Epithelial cell of esophagus (primary cell): ENCODE measurements around the gene HS6ST2.
"Not testable (repeated sequence)": the region's sequence is repeated elsewhere in the genome, so short reads cannot be mapped to it uniquely, and the experiment has no call there.

ENCODE experiments used
- DNase-seq: peaks from one replicate; pipeline ENCODE4 v3.0.0; 2010; ENCODE audit warnings: low read depth
- H3K4me3 ChIP-seq: 2 replicates; pipeline ENCODE4 v1.5.1; 2011; ENCODE audit warnings: mild to moderate bottlenecking, low read length, control low read depth
- CTCF ChIP-seq: IDR thresholded peaks from 2 replicates; pipeline ENCODE4 v1.5.1; 2011; ENCODE audit warnings: low read depth, mild to moderate bottlenecking, low read length, control low read depth, inconsistent platforms; ENCODE audit not compliant: insufficient read depth; ENCODE audit errors: missing control alignments

HS6ST2 gene

DNA sequence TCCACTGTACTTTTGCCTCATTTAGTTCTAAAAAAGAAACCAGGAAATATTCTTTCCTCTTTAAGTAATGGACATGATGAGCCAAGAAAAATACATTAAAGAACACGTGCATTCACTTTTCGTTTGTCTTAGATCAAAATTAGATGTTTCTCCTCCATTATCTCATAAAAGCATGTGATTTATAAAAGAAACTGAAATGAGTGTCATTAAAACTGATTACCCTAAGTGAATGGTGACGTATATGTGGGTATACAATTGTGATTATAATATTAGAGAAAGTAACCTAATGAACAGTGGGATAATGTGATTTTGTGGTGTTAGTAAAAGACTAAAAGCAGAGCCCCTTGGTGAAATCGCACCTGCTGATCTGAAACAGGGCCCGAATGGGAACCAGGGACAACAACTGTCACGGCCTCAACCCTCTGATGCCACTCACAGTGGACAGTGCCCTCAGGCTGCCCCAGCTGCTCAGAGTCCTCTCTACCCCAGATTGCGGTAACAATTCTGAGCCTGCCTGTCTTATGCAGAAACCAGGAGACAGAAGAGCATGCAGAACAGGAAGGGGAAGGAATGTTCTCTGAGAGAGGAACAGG is 25.7 kb upstream of the HS6ST2 start:
- no peak overlapping the region for H3K4me3 ChIP-seq
- TF ChIP-seq CTCF, result no peak
- DNase-seq, result no peak

- H3K4me3 ChIP-seq, result no peak overlapping the region
- DNase-seq, result no peak
- no peak for TF ChIP-seq CTCF
Observed at GRCh38 chrX:132983496-132983895, 25.1 kb upstream of the HS6ST2 start.

DNA sequence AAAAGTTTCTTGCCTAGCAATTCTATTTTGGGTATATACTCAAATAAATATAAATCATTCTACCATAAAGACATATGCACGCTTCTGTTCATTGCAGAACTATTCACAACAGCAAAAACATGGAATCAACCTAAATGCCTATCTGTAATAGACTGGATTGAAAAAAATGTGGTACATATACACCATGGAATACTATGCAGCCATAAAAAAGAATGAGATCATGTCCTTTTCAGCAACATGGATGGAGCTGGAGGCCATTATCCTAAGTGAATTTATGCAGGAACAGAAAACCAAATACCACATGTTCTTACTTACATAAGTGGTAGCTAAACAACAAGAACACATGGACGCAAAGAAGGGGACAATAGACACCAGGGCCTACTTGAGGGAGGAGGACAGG is 21.6 kb upstream of the HS6ST2 start:
- H3K4me3 ChIP-seq, DNase-seq: not testable (repeated sequence)

DNA sequence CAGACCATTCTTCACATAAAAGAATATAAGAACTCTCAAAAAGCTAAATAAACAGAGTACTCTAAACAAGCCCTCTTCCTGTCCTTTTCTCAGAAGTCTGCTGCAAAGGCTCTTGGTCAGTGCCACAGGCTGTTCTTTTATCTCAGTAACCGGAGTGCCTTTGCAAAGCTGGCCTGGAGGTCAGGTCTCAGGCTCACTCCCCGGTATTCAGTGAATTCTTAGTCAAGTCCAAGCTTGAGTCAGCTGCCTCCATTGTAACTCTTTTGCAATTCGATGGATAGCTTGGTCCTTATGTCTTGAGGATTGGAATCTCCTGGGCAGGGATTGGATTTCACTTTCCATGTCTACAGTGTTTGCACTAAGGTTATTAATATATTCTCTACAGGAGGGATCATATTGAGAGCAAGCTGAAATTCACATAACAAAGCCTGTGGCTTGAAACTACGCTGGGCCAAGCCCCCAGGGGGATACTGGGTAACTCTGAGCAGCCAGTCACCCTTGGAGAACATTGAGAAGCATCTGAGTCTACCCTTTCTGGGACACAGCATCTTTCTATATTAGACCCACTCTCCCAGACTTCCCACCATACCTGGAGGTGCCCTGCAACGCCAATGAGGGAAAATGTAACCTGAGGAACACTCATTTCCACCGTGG is 10.0 kb upstream of the HS6ST2 start:
- no peak for TF ChIP-seq CTCF
- DNase-seq, result peak; percentile 19
- no peak overlapping the region for H3K4me3 ChIP-seq

DNA sequence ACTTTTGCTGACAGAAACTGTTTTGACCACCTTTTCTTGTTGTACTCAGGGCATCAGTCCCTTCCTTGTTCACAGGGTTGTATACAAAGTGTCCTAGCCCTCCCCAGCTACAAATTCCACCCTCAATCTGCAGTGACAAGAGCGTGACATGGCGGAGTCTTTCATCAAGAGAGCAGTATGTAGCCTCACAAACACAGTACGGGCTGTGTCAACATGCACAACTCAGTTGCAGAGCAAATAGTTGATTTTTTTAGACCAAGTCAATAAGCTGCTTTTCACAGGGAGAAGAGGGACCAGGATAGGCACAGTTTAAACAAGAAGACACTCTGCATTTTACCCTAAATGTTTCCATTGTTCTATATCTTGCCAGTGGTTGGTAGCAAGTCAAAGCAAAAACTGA is 8.6 kb upstream of the HS6ST2 start:
- H3K4me3 ChIP-seq, result no peak overlapping the region
- no peak for TF ChIP-seq CTCF
- DNase-seq, result no peak

GRCh38 chrX:132965461-132965860 is 7.0 kb upstream of the HS6ST2 start:
- TF ChIP-seq CTCF, result no peak
- DNase-seq, result no peak
- no peak overlapping the region for H3K4me3 ChIP-seq

DNA sequence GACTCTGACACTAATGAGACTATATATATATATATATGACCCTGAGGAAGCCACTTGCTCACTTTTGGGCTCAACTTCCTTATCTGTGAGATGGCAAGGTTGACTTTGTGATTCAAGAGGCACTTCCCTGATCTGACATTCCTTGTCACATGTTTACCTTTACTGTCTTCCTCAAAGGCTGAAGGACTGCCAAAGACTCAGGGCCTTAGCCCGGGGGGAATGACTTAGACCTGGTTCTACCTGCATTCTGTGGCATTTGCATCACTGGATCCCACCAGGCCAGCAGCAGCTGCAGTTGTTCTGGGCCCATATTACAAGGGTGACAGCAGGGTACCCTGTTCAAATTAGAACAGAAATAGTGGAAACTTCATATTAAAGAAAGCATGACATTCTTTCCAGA is 3.1 kb upstream of the HS6ST2 start:
- TF ChIP-seq CTCF, result no peak
- peak; percentile 21 for DNase-seq
- no peak overlapping the region for H3K4me3 ChIP-seq
